ENCODE measurements around the gene TMEM181. TPM values are rescaled to one million over a fixed set of nuclear protein-coding genes. Genes with fewer than 3 reads are reported as not detected.
"Not testable (repeated sequence)": the region's sequence is repeated elsewhere in the genome, so short reads cannot be mapped to it uniquely, and the experiment has no call there.

Gene TMEM181
- total RNA-seq, 3 donors from 2014 or later = 17.0 to 29.3 (median 28.5) TPM

GRCh38 chr6:158521759-158522158 is 38.1 kb upstream of the TMEM181 start:
- intact Hi-C loops (cut with DNase I; ENCODE audit: low total_unique reads) = no loop called here
- Histone ChIP-seq H3K27me3 (no peaks in the 10 kb centered on the region), H3K4me3 (no peak overlapping the region), H3K4me1 (no peaks in the 10 kb centered on the region), H3K27ac (no peak overlapping the region), H3K36me3 (no peaks in the 10 kb centered on the region), H3K9me3 (peaks cover 0 to 7% of the 10 kb centered on the region in 2 donors)
- TF ChIP-seq CTCF (IDR thresholded peaks at IDR 0.05) (no peak), POLR2AphosphoS5 (IDR thresholded peaks at IDR 0.05) (no peak), POLR2A (IDR thresholded peaks at IDR 0.05) (no peak)
- no peak for DNase-seq (ENCODE audit: low spot score in 2 of 2)

GRCh38 chr6:158522616-158523015 is 37.3 kb upstream of the TMEM181 start:
- no peaks in the 10 kb centered on the region for H3K4me1 ChIP-seq
- intact Hi-C loops (cut with DNase I; ENCODE audit: low total_unique reads) = no loop called here
- TF ChIP-seq POLR2AphosphoS5 (IDR thresholded peaks at IDR 0.05) (no peak), POLR2A (IDR thresholded peaks at IDR 0.05) (no peak), CTCF (IDR thresholded peaks at IDR 0.05) (no peak)
- H3K4me3 ChIP-seq = no peak overlapping the region
- DNase-seq (ENCODE audit: low spot score in 2 of 2) = no peak
- peaks cover 0 to 7% of the 10 kb centered on the region in 2 donors for H3K9me3 ChIP-seq
- H3K27ac ChIP-seq = no peak overlapping the region
- H3K27me3 ChIP-seq = no peaks in the 10 kb centered on the region
- no peaks in the 10 kb centered on the region for H3K36me3 ChIP-seq

DNA sequence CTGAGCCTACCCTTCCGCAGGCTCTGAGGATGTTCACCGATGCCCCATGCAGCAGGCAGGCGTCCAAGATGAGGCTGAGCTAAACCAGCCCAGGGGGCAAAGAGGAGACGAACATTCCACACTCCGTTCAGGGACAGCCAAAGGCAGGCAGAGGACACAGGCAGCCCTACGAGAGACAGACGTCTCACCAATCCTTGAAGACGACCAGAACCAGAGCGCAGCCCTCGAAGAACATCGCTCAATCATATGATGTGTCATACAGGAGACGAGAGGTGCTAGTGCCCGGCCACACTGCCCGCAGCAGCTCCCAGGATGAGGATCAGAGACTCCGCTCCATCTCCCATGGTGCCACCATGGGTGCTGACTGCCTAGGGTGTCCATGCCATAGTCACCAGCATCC is 35.6 kb upstream of the TMEM181 start:
- H3K27ac ChIP-seq = no peak overlapping the region
- no peaks in the 10 kb centered on the region for H3K36me3 ChIP-seq
- H3K4me3 ChIP-seq = no peak overlapping the region
- H3K27me3 ChIP-seq = no peaks in the 10 kb centered on the region
- DNase-seq (ENCODE audit: low spot score in 2 of 2) = no peak
- H3K9me3 ChIP-seq = peaks cover 0 to 7% of the 10 kb centered on the region in 2 donors
- no peak for TF ChIP-seq CTCF (IDR thresholded peaks at IDR 0.05)
- no peak for TF ChIP-seq POLR2A (IDR thresholded peaks at IDR 0.05)
- no peak for TF ChIP-seq POLR2AphosphoS5 (IDR thresholded peaks at IDR 0.05)
- H3K4me1 ChIP-seq = no peaks in the 10 kb centered on the region
- intact Hi-C loops (cut with DNase I; ENCODE audit: low total_unique reads) = no loop called here

DNA sequence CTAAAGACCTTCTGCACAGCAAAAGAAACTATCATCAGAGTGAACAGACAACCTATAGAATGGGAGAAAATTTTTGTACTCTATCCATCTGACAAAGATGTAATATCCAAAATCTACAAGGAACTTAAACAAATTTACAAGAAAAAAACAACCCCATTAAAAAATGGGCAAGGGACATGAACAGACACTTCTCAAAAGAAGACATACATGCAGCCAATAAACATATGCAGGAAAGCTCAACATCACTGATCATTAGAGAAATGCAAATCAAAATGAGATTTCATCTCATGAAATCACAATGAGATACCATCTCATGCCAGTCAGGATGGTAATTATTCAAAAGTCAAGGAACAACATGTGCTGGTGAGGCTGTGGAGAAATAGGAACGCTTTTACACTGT is 32.0 kb upstream of the TMEM181 start:
- DNase-seq (ENCODE audit: low spot score in 2 of 2); H3K4me3 ChIP-seq; H3K27me3 ChIP-seq; intact Hi-C loops (cut with DNase I; ENCODE audit: low total_unique reads); H3K36me3 ChIP-seq; H3K9me3 ChIP-seq; H3K27ac ChIP-seq; H3K4me1 ChIP-seq: not testable (repeated sequence)

- Histone ChIP-seq H3K4me3 (no peak overlapping the region), H3K36me3 (no peaks in the 10 kb centered on the region), H3K27me3 (no peaks in the 10 kb centered on the region), H3K9me3 (peaks cover 0 to 5% of the 10 kb centered on the region in 2 donors), H3K4me1 (no peaks in the 10 kb centered on the region), H3K27ac (no peak overlapping the region)
- TF ChIP-seq POLR2A (IDR thresholded peaks at IDR 0.05) (no peak), POLR2AphosphoS5 (IDR thresholded peaks at IDR 0.05) (no peak), CTCF (IDR thresholded peaks at IDR 0.05) (no peak)
- DNase-seq (ENCODE audit: low spot score in 2 of 2) = no peak
- intact Hi-C loops (cut with DNase I; ENCODE audit: low total_unique reads) = no loop called here
Measured at GRCh38 chr6:158528826-158529225, 31.1 kb upstream of the TMEM181 start.

DNA sequence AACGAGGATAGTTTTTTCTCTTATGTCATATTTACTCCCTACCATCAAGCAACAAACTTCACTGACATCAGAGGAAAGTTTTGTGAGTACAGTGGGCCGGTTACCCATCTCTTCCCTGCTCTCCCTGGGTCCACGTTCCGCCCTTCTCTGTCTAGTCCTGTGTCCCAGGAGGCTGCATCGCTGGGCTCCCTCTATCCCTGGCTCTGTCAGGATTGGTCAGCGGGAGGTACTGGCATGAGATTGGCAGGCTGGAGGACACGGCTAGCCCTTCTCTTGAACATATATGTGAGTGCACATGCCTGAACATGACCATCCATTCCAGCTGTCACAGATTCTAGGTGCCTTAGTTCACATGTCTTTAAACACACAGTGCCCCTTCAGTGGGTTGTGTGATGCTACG is 30.3 kb upstream of the TMEM181 start:
- Histone ChIP-seq H3K4me1 (no peaks in the 10 kb centered on the region), H3K4me3 (no peak overlapping the region), H3K27me3 (no peaks in the 10 kb centered on the region), H3K36me3 (no peaks in the 10 kb centered on the region), H3K27ac (no peak overlapping the region), H3K9me3 (no peaks in the 10 kb centered on the region)
- intact Hi-C loops (cut with DNase I; ENCODE audit: low total_unique reads) = no loop called here
- DNase-seq (ENCODE audit: low spot score in 2 of 2) = no peak
- TF ChIP-seq POLR2AphosphoS5 (IDR thresholded peaks at IDR 0.05) (no peak), POLR2A (IDR thresholded peaks at IDR 0.05) (no peak)

Measured in breast epithelium (tissue), 4 donors.